GM23248 (cell line): ENCODE measurements around the gene GKN2.

Experiments
- EZH2 ChIP-seq: fragments of 200-600 bp; sonication (generic); IDR thresholded peaks from 2 replicates; pipeline ENCODE4 v1.6.1; 2018; ENCODE audit warnings: antibody characterized with exemption, mild to moderate bottlenecking; ENCODE audit not compliant: insufficient read depth, poor library complexity, severe bottlenecking
- EZH2phosphoT487 ChIP-seq: fragments of 200-600 bp; sonication (generic); IDR thresholded peaks from 2 replicates; pipeline ENCODE4 v1.6.1; 2018; ENCODE audit warnings: antibody characterized with exemption, moderate library complexity, mild to moderate bottlenecking, low read depth; ENCODE audit not compliant: insufficient read depth

- TF ChIP-seq EZH2phosphoT487 (no peak), EZH2 (no peak)
These were observed 44.2 kb downstream of the GKN2 start for GRCh38 chr2:68908392-68908970.
